ENCODE measurements around the gene DKK2.

DNA sequence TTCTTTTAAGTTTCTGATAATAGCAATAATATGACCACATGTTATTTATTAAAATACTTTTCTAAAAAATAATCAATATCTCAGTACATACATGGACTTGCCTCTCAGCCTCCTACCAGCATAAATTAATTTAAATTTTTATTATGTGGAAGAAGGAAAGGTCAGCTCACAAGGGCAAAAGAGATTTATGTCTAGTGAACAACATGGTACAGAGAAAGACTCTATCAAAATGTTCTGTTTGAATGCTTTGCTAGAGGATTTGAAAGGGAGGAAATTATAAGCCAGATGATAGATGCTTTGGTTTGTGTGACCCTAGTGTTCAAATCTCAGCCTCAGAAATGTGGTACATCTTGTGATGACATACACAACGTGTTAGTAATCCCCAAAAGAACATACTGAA lies 94.3 kb downstream of the DKK2 start:
- TF ChIP-seq CTCF (IDR thresholded peaks at IDR 0.05; ENCODE audit: insufficient read depth, low read depth, low read length) (no peak), EZH2 (IDR thresholded peaks at IDR 0.05; ENCODE audit: insufficient read depth, low read length) (no peak)

All from astrocyte (in vitro differentiated cells and primary cell).